Natural killer cell (primary cell): ENCODE measurements around the gene GLP2R. TPM values are rescaled to one million over a fixed set of nuclear protein-coding genes. Genes with fewer than 3 reads are reported as not detected.

Source experiments
- ATAC-seq, 3 donors: fragments of 150-1000 bp in 2 of 3; fragments of 200-7000 bp in 1 of 3; cut with Tn5 transposase; 1 replicate in 1 of 3; 2 replicates in 2 of 3; pipeline ENCODE4 v1.10.0; 2021; ENCODE audit warnings: mild to moderate bottlenecking in 2 of 3, moderate library complexity in 2 of 3
- DNase-seq, 2 donors: peaks; one replicate each; pipeline versions ENCODE4 v3.0.0 to v3.0.0-alpha.2; 2013 to 2021; ENCODE audit warnings: mixed read lengths in 1 of 2
- H3K27ac ChIP-seq: one replicate; pipeline ENCODE4 v1.5.1; 2013; ENCODE audit warnings: mild to moderate bottlenecking, low read length
- H3K27me3 ChIP-seq: one replicate; pipeline ENCODE4 v1.6.1; 2013; ENCODE audit warnings: low read length; ENCODE audit not compliant: control insufficient read depth, insufficient read depth
- H3K36me3 ChIP-seq: one replicate; pipeline ENCODE4 v1.6.1; 2013; ENCODE audit warnings: low read length; ENCODE audit not compliant: control insufficient read depth, insufficient read depth
- H3K4me1 ChIP-seq: one replicate; pipeline ENCODE4 v1.6.1; 2013; ENCODE audit warnings: low read length; ENCODE audit not compliant: control insufficient read depth, insufficient read depth
- H3K4me3 ChIP-seq: one replicate; pipeline ENCODE4 v1.5.1; 2013; ENCODE audit warnings: low read length
- H3K9me3 ChIP-seq: one replicate; pipeline ENCODE4 v1.6.1; 2013; ENCODE audit warnings: low read length; ENCODE audit not compliant: control insufficient read depth, insufficient read depth
- H3K27ac Mint-ChIP-seq, 2 donors: one replicate each; pipeline ENCODE4 v1.8.0; 2022; ENCODE audit warnings: mild to moderate bottlenecking in 2 of 2, mixed read lengths in 2 of 2, moderate library complexity in 1 of 2
- H3K27me3 Mint-ChIP-seq, 2 donors: one replicate each; pipeline ENCODE4 v1.8.0; 2022; ENCODE audit warnings: low read depth in 2 of 2, mixed read lengths in 2 of 2
- H3K36me3 Mint-ChIP-seq: one replicate; pipeline ENCODE4 v1.8.0; 2022; ENCODE audit warnings: mixed read lengths
- H3K4me1 Mint-ChIP-seq, 2 donors: one replicate each; pipeline ENCODE4 v1.8.0; 2022; ENCODE audit warnings: mixed read lengths in 2 of 2
- H3K4me3 Mint-ChIP-seq: one replicate; pipeline ENCODE4 v1.8.0; 2022; ENCODE audit warnings: mild to moderate bottlenecking, moderate library complexity, mixed read lengths
- H3K9me3 Mint-ChIP-seq, 2 donors: one replicate each; pipeline ENCODE4 v1.8.0; 2022; ENCODE audit warnings: mixed read lengths in 2 of 2
- CTCF ChIP-seq: fragments of 200-600 bp; IDR thresholded peaks from one replicate; pipeline ENCODE4 v1.8.0; 2022; ENCODE audit warnings: antibody characterized with exemption
- WGBS: methylation state at CpG from one replicate; pipeline ENCODE4 v1.1.7; 2013; ENCODE audit warnings: missing lambda C conversion rate; ENCODE audit not compliant: insufficient coverage; 5-methylcytosine and 5-hydroxymethylcytosine counted together
- intact Hi-C: fragments of 100-400 bp; cut with micrococcal nuclease; formaldehyde crosslinking; loops from one replicate; pipeline ENCODE4 v1.14.2; 2022
- total RNA-seq, 4 donors: library from RNA; stranded (reverse); fragments of 120-200 nt in 1 of 4; gene quantifications; one replicate each; pipeline versions ENCODE4 v1.2.3 to v1.2.4, GENCODE V29; 2013 to 2022

Gene GLP2R
- total RNA-seq, 3 donors from 2014 or later (not counting 1 experiment from before 2014, with no cell fraction given) = not detected

- Mint-ChIP-seq H3K36me3 (no peaks in the 10 kb centered on the region), H3K4me1 (no peaks in the 10 kb centered on the region), H3K9me3 (no peaks in the 10 kb centered on the region), H3K27me3 (peaks cover 0 to 14% of the 10 kb centered on the region in 2 donors), H3K27ac (no peak overlapping the region), H3K4me3 (no peak overlapping the region)
- intact Hi-C loops = no loop called here
- H3K9me3 ChIP-seq = no peaks in the 10 kb centered on the region
- H3K4me1 ChIP-seq = no peaks in the 10 kb centered on the region
- H3K4me3 ChIP-seq = no peak overlapping the region
- no peak for DNase-seq
- no peaks in the 10 kb centered on the region for H3K27me3 ChIP-seq
- no peak for ATAC-seq
- no peak for TF ChIP-seq CTCF
- WGBS = 67% methylated on average over 4 of the region's 4 CpGs
- no peak overlapping the region for H3K27ac ChIP-seq
- no peaks in the 10 kb centered on the region for H3K36me3 ChIP-seq
These were observed 7.0 kb upstream of the GLP2R start for GRCh38 chr17:9818760-9819159.

GRCh38 chr17:9820448-9820847 is 5.3 kb upstream of the GLP2R start:
- no peak overlapping the region for H3K4me3 ChIP-seq
- no peaks in the 10 kb centered on the region for H3K36me3 ChIP-seq
- Mint-ChIP-seq H3K27me3 (peaks cover 0 to 14% of the 10 kb centered on the region in 2 donors), H3K27ac (no peak overlapping the region), H3K36me3 (no peaks in the 10 kb centered on the region), H3K4me1 (no peaks in the 10 kb centered on the region), H3K9me3 (no peaks in the 10 kb centered on the region), H3K4me3 (no peak overlapping the region)
- WGBS = 84% methylated on average over 3 of the region's 3 CpGs
- H3K9me3 ChIP-seq = no peaks in the 10 kb centered on the region
- no peaks in the 10 kb centered on the region for H3K27me3 ChIP-seq
- H3K27ac ChIP-seq = no peak overlapping the region
- no peak for DNase-seq
- H3K4me1 ChIP-seq = no peaks in the 10 kb centered on the region
- intact Hi-C loops = no loop called here
- no peak for TF ChIP-seq CTCF
- no peak for ATAC-seq

GRCh38 chr17:9821921-9822320 is 3.8 kb upstream of the GLP2R start, which contains the start of gene GSG1L2:
Gene GSG1L2 (minus strand): TSS chr17:9822079. CDS start chr17:9822071, 8 bp downstream.
- H3K27ac Mint-ChIP-seq = no peak within 1 kb of the TSS

More at GRCh38 chr17:9821921-9822320, 3.8 kb upstream of the GLP2R start, which contains the start of gene GSG1L2:
- H3K4me1 Mint-ChIP-seq = no peaks in the 10 kb centered on the region
- TF ChIP-seq CTCF = no peak
- no peak for DNase-seq
- Histone ChIP-seq H3K9me3 (no peaks in the 10 kb centered on the region), H3K36me3 (no peaks in the 10 kb centered on the region), H3K4me3 (no peak within 1 kb of the TSS), H3K27me3 (no peaks in the 10 kb centered on the region), H3K4me1 (no peaks in the 10 kb centered on the region), H3K27ac (no peak within 1 kb of the TSS)
- intact Hi-C loops = no loop called here
- 70% methylated on average over 15 of the region's 15 CpGs for WGBS
- no peaks in the 10 kb centered on the region for H3K36me3 Mint-ChIP-seq
- peaks cover 0 to 9% of the 10 kb centered on the region in 2 donors for H3K27me3 Mint-ChIP-seq
- ATAC-seq = no peak
- H3K9me3 Mint-ChIP-seq = no peaks in the 10 kb centered on the region
- H3K4me3 Mint-ChIP-seq = no peak within 1 kb of the TSS
